ENCODE results near the gene GJB3.
"Not testable (repeated sequence)": the region's sequence is repeated elsewhere in the genome, so short reads cannot be mapped to it uniquely, and the experiment has no call there.

GJB3 gene

DNA sequence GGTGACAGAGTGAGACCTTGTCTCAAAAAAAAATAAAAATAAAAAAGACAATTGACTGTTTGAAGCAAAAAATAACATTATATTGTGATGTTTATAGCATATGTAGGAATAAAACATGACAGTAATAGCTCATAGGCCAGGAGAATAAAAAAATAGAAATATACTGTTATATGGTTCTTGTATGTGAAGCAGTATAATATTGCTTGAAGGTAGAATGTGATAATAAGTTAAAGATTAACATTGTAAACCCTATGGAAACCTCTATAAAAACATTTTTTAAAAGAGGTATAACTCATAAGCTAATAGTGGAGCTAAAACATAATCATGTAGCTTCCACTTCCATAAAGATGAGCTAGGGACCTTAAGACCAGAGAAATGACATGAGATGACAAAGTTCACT lies 35.3 kb downstream of the GJB3 start:
- H3K27ac ChIP-seq, result no peak overlapping the region
- H3K9ac ChIP-seq (ENCODE audit: insufficient read length), result no peak overlapping the region
- no peak overlapping the region for H3K4me3 ChIP-seq
- no peaks in the 10 kb centered on the region for H3K9me3 ChIP-seq (ENCODE audit: low read depth, low read length)
- no peaks in the 10 kb centered on the region for H3K36me3 ChIP-seq (ENCODE audit: insufficient read depth, low read length)
- TF ChIP-seq FOXP2 (optimal IDR thresholded peaks at IDR 0.05; ENCODE audit: control extremely low read depth, extremely low read length, insufficient read depth), result no peak
- no peak for TF ChIP-seq POLR2AphosphoS5 (IDR thresholded peaks at IDR 0.05; ENCODE audit: borderline replicate concordance, low read depth, low read length)
- no peak for TF ChIP-seq EZH2 (IDR thresholded peaks at IDR 0.05)
- DNase-seq (ENCODE audit: low read depth, low spot score), result no peak

GRCh38 chr1:34816778-34817177 lies 35.8 kb downstream of the GJB3 start:
- no peak for DNase-seq (ENCODE audit: low read depth, low spot score)
- TF ChIP-seq EZH2 (IDR thresholded peaks at IDR 0.05), result no peak
- TF ChIP-seq POLR2AphosphoS5 (IDR thresholded peaks at IDR 0.05; ENCODE audit: borderline replicate concordance, low read depth, low read length), result no peak
- no peak for TF ChIP-seq FOXP2 (optimal IDR thresholded peaks at IDR 0.05; ENCODE audit: control extremely low read depth, extremely low read length, insufficient read depth)
- Histone ChIP-seq H3K4me3 (no peak overlapping the region), H3K9ac (ENCODE audit: insufficient read length) (no peak overlapping the region), H3K36me3 (ENCODE audit: insufficient read depth, low read length) (no peaks in the 10 kb centered on the region), H3K27ac (no peak overlapping the region), H3K9me3 (ENCODE audit: low read depth, low read length) (no peaks in the 10 kb centered on the region)

DNA sequence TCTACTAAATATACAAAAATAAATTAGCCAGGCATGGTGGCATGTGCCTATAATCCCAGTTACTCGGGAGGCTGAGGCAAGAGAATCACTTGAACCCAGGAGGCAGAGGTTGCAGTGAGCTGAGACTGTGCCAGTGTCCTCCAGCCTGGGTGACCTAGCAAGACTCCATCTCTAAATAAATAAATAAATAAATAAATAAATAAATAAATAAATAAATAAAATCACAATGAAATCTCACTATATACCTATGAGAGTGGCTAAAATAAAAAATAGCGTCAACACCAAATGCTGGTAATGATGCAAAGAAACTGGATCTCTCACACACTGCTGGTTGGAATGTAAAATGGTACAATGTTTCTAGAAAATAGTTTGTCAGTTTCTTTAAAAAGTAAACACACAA lies 37.8 kb downstream of the GJB3 start:
- not testable (repeated sequence) for H3K27ac ChIP-seq; H3K9me3 ChIP-seq (ENCODE audit: low read depth, low read length); H3K9ac ChIP-seq (ENCODE audit: insufficient read length); DNase-seq (ENCODE audit: low read depth, low spot score); H3K4me3 ChIP-seq; H3K36me3 ChIP-seq (ENCODE audit: insufficient read depth, low read length)

DNA sequence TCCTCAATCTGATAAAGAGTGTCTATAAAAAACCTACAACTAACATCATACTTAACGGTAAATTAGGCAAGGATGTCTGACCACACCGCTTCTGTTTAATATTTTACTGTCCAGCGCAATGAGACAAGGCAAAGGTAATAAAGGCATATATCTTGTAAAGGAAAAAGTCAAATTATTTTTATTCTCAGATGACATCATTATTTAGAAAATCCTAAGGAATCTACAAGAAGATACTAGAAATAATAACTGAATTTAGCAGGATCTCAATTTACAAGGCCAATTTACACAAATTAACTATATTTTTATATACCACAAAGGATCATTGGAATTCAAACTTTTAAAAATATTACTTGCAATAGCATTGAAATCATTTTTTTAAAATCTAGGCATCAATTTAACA lies 41.2 kb downstream of the GJB3 start:
- Histone ChIP-seq H3K36me3 (ENCODE audit: insufficient read depth, low read length) (no peaks in the 10 kb centered on the region), H3K27ac (no peak overlapping the region), H3K9ac (ENCODE audit: insufficient read length) (no peak overlapping the region), H3K4me3 (no peak overlapping the region), H3K9me3 (ENCODE audit: low read depth, low read length) (no peaks in the 10 kb centered on the region)
- DNase-seq (ENCODE audit: low read depth, low spot score), result no peak
- TF ChIP-seq EZH2 (IDR thresholded peaks at IDR 0.05), result no peak
- TF ChIP-seq POLR2AphosphoS5 (IDR thresholded peaks at IDR 0.05; ENCODE audit: borderline replicate concordance, low read depth, low read length), result no peak
- TF ChIP-seq FOXP2 (optimal IDR thresholded peaks at IDR 0.05; ENCODE audit: control extremely low read depth, extremely low read length, insufficient read depth), result no peak

- Histone ChIP-seq H3K9ac (ENCODE audit: insufficient read length) (no peak overlapping the region), H3K36me3 (ENCODE audit: insufficient read depth, low read length) (no peaks in the 10 kb centered on the region), H3K27ac (no peak overlapping the region), H3K4me3 (no peak overlapping the region), H3K9me3 (ENCODE audit: low read depth, low read length) (no peaks in the 10 kb centered on the region)
- TF ChIP-seq EZH2 (IDR thresholded peaks at IDR 0.05) (no peak), POLR2AphosphoS5 (IDR thresholded peaks at IDR 0.05; ENCODE audit: borderline replicate concordance, low read depth, low read length) (no peak), FOXP2 (optimal IDR thresholded peaks at IDR 0.05; ENCODE audit: control extremely low read depth, extremely low read length, insufficient read depth) (no peak)
- no peak for DNase-seq (ENCODE audit: low read depth, low spot score)
Measured at GRCh38 chr1:34824817-34825454, 43.9 kb downstream of the GJB3 start.

DNA sequence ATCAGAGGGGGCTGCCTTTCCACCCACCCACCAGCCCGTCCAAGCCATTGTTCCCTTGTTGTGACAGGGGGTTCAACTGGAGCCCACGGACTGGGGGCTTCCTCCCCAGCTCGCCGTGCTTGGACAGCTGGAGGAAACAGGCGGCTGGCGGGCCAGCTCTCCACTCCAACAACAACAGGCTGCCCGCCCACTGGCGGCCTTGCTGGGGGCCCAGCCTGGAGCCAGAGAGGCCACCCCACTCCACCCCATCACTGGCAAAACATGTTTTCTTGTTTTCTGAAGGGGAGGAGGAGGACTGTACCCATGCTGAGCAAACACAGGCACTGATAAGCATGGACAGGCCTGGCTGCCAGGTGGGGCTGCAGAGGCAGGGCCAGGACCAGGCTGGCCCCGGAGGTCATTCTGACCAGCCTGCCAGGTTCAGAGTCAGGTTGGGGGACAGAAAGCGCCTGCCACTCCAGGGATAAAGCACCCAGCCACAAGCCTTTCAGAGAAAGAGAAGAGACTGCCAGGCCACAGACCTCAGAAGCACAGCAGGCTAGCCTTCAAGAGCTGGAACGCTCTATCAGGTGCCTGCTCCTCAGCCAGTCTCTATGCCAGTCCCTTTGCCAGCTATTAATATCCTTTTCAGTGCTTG lies 44.6 kb downstream of the GJB3 start:
- no peak overlapping the region for H3K27ac ChIP-seq
- no peaks in the 10 kb centered on the region for H3K36me3 ChIP-seq (ENCODE audit: insufficient read depth, low read length)
- H3K4me3 ChIP-seq, result no peak overlapping the region
- DNase-seq (ENCODE audit: low read depth, low spot score), result no peak
- H3K9me3 ChIP-seq (ENCODE audit: low read depth, low read length), result no peaks in the 10 kb centered on the region
- H3K9ac ChIP-seq (ENCODE audit: insufficient read length), result no peak overlapping the region
- TF ChIP-seq POLR2AphosphoS5 (IDR thresholded peaks at IDR 0.05; ENCODE audit: borderline replicate concordance, low read depth, low read length), result no peak
- no peak for TF ChIP-seq FOXP2 (optimal IDR thresholded peaks at IDR 0.05; ENCODE audit: control extremely low read depth, extremely low read length, insufficient read depth)
- TF ChIP-seq EZH2 (IDR thresholded peaks at IDR 0.05), result no peak

DNA sequence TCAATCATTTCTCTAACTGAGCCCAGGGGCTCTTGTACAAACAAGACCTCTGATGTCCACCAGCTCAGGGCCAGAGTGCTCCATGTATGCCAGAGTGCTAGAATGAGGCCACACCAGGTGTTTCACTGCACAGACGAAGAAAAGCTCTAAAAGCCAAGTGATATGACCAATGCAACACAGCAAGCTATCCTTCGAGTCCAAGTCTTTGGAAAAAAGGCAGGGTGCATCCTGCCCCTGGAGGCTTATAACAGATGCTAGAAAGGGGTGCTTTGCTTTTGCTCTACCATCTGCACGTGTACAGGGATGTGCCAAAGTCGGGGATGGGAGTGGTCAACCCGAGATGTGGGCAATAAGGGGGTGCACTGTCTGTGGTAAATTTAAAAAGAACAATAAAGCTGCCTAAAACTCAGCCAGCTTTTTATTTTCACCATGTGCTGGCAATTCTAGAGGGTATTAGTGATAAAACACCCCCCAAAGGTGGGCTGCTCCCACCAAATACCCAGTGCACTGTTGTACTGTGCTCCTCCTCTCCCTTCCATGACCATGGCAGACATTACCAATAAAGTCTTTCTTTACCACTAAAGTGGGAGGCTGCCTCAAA lies 46.4 kb downstream of the GJB3 start:
- H3K4me3 ChIP-seq, result no peak overlapping the region
- no peak for DNase-seq (ENCODE audit: low read depth, low spot score)
- H3K9ac ChIP-seq (ENCODE audit: insufficient read length), result no peak overlapping the region
- no peak overlapping the region for H3K27ac ChIP-seq
- TF ChIP-seq EZH2 (IDR thresholded peaks at IDR 0.05), result no peak
- TF ChIP-seq FOXP2 (optimal IDR thresholded peaks at IDR 0.05; ENCODE audit: control extremely low read depth, extremely low read length, insufficient read depth), result no peak
- TF ChIP-seq POLR2AphosphoS5 (IDR thresholded peaks at IDR 0.05; ENCODE audit: borderline replicate concordance, low read depth, low read length), result no peak
- H3K36me3 ChIP-seq (ENCODE audit: insufficient read depth, low read length), result no peaks in the 10 kb centered on the region
- H3K9me3 ChIP-seq (ENCODE audit: low read depth, low read length), result no peaks in the 10 kb centered on the region

GRCh38 chr1:34828611-34829010 lies 47.6 kb downstream of the GJB3 start:
- TF ChIP-seq EZH2 (IDR thresholded peaks at IDR 0.05) (no peak), FOXP2 (optimal IDR thresholded peaks at IDR 0.05; ENCODE audit: control extremely low read depth, extremely low read length, insufficient read depth) (no peak), POLR2AphosphoS5 (IDR thresholded peaks at IDR 0.05; ENCODE audit: borderline replicate concordance, low read depth, low read length) (no peak)
- Histone ChIP-seq H3K36me3 (ENCODE audit: insufficient read depth, low read length) (no peaks in the 10 kb centered on the region), H3K27ac (no peak overlapping the region), H3K9me3 (ENCODE audit: low read depth, low read length) (no peaks in the 10 kb centered on the region), H3K4me3 (no peak overlapping the region), H3K9ac (ENCODE audit: insufficient read length) (no peak overlapping the region)
- no peak for DNase-seq (ENCODE audit: low read depth, low spot score)

Measured in SK-N-MC (cell line).